GM19438 (cell line): ENCODE results near the gene GCG.

Source experiments
- ATAC-seq: cut with Tn5 transposase; IDR thresholded peaks from one replicate; pipeline ENCODE4 v1.9.1; 2021; ENCODE audit warnings: low read depth; ENCODE audit not compliant: unreplicated experiment

GCG gene

DNA sequence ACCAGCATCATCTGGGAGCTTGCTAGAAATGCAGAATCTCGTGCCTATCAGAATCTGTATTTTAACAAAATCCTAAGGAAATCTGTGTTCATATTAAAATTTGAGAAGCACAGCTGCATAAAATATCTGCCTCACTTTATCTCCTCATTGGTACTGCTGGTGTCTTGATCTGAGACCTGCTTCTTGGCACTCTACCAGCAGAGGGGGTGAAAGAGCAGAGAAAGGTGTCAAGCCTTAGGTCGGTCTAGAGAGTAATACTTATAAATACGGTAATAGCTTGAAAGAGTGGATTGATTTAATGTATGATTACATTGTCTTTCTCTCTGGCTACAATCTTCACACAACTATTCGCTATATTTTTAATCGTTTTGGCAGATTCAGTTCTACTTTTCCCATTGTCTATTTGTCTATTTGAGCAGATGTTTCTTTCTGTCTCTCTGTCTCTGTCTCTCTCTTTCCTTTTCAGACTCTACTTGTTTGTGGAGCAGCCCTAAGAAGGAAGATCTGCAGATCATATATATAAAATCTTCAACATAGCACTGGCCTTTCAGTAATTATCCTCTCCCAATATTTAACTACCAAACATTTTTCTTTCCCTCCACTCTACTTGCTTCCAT is 1.7 kb upstream of the GCG start:
- peak; percentile 99 for ATAC-seq

GRCh38 chr2:162149940-162150339 is 2.1 kb downstream of the GCG start:
- ATAC-seq: no peak

DNA sequence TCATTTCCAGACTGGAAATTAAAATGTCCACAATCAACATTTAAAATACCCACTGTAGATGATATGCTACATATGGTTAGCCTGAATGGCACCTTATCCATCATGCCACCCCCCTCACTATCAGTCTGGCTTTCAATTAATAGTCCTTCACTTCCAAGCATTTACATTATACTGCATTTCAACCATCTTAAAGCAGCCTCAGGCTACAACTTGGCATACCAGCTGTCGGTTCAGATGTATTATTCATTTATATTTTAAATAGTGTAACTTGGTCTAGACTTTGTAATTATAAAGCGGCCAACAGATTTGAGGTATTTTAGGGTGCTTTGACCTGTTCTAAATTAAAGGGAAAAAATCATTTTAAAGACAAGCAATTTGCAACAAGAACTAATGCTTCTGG is 2.6 kb downstream of the GCG start:
- ATAC-seq: no peak

- no peak for ATAC-seq
Measured at GRCh38 chr2:162148956-162149355, 3.1 kb downstream of the GCG start.

DNA sequence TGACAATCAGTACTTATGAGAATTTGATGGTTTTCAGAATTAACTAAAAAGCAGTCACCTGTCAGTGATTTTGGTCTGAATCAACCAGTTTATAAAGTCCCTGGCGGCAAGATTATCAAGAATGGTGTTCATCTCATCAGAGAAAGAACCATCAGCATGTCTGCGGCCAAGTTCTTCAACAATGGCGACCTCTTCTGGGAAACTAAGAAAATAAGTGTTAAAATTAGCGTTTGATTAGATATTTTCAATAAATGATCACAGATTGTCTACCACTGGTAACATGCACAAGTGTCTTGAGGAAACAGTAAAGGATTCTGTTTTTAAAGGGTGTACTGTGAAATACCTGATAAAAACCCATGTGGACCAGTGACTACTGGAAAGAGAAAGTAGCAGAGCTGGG is 8.1 kb downstream of the GCG start:
- no peak for ATAC-seq

DNA sequence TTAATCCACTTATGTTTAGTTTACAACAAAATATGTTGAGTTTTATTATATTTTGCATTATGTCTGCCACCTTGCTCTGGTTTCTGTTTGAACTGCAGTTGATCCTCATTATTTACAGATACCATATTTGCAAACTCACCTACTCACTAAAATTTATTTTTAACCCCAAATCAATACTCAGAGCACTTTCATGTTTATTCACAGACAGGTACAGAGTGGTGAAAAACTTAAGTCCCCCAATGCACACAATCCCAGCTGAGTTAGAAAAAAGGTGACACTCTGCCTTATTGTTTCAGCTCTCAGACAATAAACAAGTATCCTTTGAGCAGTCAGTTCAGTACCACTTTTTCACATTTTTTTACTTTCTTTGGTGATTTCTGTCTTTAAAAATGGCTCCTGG is 13.7 kb downstream of the GCG start:
- ATAC-seq: no peak

GRCh38 chr2:162127422-162127821 is 24.6 kb downstream of the GCG start:
- no peak for ATAC-seq

GRCh38 chr2:162126527-162126926 is 25.5 kb downstream of the GCG start:
- ATAC-seq: peak; percentile 21

DNA sequence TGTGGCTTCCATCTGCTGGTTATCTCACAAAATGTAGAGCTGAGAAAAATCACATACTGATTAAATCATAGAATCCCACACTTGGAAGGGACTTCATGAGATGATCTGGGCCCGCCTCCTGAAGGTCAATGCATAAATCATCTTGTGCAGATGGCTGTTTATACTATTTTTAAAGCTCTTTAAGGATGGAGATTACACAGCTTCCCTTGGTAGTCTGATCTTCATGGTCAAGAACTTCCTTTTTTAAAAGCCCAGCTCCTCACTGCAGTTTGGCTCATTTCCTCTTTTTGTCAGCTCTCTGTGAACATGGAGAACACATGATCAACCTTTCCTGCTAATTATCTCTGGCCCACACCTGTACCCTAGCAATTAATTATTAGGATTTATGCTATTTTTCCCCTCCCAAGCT is 25.9 kb downstream of the GCG start:
- peak; percentile 88 for ATAC-seq

- ATAC-seq: no peak
Measured at GRCh38 chr2:162125138-162125537, 26.9 kb downstream of the GCG start.

DNA sequence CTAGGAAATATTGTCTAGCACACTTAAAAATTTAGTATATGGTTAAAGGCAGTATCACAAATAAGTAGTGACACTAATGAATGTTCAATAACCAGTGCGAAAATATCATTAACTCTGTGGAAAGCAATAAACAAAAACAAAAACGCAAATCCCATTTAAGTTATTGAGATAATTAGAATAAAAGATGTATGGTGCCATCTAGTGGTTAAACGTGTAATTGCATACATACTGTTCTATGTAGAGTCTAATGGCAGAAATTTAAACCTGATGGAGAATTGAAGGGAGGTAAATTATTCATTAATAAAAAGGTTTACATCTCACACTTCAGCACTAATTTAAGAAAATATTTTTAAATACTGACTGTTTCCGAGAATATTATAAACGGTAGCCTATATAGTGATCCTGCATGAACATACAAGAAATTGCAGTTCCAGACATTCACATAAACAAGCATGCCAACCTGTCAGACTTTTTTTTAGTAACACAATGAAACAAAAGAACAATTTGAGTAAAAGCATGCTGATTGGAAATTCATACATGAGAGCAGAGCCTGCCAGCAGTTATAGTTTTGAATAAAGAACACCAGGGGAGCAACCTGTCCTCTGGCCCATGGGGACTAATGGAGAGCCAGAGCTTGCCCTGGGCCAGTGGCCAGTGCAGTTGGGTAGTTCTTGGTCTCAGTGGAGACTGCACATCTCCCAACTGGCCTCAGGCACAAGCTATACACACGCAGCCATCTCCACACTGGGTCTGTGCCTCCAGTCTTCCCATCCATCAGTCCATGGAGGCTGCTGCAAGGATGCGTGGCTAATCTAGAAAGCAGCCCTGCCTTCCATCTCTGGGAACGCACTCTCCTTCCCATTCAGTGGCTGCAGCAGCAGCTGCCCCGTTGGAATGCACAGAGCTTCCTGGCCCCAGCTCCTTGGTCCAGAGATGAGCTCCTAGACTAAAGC is 28.0 kb downstream of the GCG start:
- ATAC-seq: peak; percentile 46

- ATAC-seq: no peak
Measured at GRCh38 chr2:162118166-162119031, 33.6 kb downstream of the GCG start.

DNA sequence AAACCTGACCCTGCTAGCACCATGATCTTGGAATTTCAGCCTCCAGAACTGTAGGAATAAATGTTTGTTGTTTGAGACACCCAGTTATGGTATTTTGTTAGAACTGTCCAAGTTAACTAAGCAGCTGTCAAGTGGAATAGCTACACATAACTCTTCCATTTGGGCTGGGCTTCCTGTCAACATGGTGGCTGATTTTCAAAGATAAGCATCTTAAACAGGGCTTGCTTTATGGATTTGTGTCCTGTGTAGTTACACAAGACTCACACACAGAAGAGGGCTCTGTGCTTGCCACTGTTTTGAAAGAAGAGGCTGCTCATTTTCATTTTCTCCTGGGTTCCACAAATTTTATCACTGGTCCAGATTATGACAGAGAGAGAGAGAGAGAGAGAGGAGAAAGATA is 35.7 kb downstream of the GCG start:
- ATAC-seq: no peak

GRCh38 chr2:162115076-162115475 is 37.0 kb downstream of the GCG start:
- no peak for ATAC-seq

DNA sequence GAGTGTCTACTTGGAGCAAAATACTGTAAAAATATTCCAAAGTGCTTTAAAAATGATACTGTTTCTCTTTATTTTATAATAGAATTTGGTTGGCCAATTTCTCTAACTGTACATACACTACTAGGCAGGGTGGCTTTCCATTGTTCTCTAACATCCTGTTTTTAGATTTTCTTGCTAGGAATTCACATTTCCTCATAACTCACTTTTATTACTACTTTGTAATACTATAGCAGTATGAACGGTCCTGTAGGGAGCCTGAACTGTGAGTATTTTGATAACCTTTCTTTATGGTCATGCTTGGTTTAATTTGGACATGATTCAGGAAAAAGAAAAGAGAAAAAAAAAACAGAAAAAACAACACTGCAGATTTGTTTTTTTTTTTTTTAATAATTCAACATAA is 37.8 kb downstream of the GCG start:
- ATAC-seq: no peak

GRCh38 chr2:162113776-162114168 is 38.3 kb downstream of the GCG start:
- no peak for ATAC-seq

GRCh38 chr2:162113088-162113775 is 38.8 kb downstream of the GCG start:
- ATAC-seq: no peak

DNA sequence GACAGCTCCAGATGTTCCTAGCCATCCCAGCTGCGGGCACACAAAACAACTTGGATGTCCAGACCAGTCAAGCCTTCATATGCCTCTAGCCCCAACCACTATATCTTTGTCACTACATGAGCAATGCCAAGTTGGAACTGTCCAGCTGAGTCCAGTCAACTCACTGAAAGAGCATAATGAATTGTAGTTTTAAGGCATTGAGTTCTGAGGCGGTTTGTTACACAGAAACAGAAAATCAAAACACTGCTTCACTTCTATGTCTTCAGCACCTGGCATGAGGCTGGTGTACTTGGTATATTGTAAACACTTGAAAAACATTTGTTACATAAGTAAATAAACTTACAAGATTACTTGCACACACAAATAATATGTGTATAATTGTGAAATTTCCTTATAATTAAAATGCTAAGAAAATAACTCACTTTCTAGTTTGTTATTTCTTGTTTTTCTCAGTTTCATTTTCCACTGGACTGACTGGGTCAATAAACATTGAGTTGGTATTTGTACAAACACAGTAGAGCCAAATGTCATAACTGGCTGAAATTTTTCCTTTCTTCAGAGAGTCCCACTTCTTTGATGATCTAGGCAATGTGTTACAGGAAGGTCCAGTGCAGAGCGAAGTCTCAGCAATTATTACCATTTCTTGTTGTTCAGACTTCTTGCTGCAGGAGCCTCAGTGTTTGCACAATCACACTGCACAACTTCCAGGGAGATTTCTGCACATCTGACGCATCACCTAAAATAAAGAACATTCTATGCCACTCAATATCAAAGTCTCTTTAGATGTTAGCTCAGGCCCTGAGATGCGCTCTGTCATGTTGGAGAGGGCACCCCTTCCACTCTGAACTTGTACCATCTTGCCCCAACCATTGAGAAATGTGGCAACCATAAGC is 39.8 kb downstream of the GCG start:
- no peak for ATAC-seq

GRCh38 chr2:162107361-162107901 is 44.6 kb downstream of the GCG start:
- no peak for ATAC-seq
